ENCODE results near the gene CCDC3.

Gene CCDC3

GRCh38 chr10:13001041-13001886 lies at the start of gene CCDC3:
TSS of gene CCDC3 (minus strand) at chr10:13001713. CDS start at chr10:13001570, 143 bp downstream.
- TF ChIP-seq CTCF (IDR thresholded peaks at IDR 0.05) (no peak), ZFX (IDR thresholded peaks at IDR 0.05; ENCODE audit: borderline replicate concordance) (no peak)
- H3K27ac ChIP-seq: no peak within 1 kb of the TSS

DNA sequence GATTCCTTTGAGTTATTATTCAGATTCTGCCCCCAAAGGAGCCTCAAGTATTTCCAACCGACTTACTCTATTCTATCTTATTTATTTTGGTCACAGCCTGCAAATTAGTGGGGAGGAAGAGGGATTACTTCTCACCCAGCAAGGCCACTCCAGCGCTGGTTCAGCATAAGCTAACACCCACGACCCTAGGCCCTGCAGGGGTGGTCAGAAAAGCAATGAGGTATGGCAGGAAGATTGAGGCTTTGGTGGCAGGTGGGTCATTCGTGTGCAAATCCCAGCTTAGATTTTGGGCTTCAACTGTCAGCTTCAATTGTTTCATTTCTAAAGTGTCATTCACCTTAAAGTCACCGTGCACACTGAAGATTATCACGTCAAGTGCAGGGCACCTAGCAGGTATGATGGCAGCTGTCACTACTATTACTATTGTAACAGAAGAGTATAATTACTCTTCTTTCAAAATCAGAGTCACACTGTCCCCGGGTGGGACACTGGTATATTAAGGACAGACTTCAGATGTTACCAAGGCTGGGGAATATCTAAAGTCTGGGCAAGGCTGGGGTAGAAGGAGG lies 49.7 kb upstream of the CCDC3 start:
- TF ChIP-seq CTCF (IDR thresholded peaks at IDR 0.05): no peak
- H3K27ac ChIP-seq: no peak overlapping the region

DNA sequence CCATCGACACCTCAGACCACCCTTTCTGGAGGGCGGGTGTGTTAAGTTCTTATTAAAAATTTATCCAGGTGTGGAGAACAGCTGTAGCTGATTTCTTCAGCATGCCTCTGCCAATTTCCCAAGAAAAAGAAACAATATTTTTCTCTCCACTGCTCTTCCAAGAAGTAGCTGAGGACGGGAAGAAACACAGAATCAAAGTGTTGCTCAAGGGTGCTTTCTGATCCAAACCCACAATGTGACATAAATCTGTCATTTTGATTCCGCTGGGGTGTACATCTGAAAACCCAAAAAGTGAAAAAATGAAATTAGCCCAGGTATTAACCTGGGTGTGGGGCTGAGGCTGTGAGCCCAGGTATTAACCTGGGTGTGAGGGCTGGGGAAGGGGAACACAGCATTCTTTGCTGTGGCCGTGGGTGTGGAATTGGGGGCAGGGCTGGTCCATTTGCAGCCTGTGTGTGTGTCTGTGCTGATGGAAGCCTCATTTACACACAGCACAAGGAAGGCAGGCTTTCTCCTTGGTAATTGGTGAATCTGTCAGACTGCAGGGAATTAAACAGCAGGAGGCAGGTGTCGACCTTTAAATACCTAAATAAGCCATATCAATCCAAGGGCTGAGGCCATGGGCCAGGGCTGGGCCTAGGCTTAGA lies 48.4 kb upstream of the CCDC3 start:
- no peak for TF ChIP-seq ZFX (IDR thresholded peaks at IDR 0.05; ENCODE audit: borderline replicate concordance)
- TF ChIP-seq CTCF (IDR thresholded peaks at IDR 0.05): no peak
- no peak overlapping the region for H3K27ac ChIP-seq

GRCh38 chr10:13048762-13049161 lies 47.2 kb upstream of the CCDC3 start:
- TF ChIP-seq CTCF (IDR thresholded peaks at IDR 0.05): no peak
- TF ChIP-seq ZFX (IDR thresholded peaks at IDR 0.05; ENCODE audit: borderline replicate concordance): no peak
- no peak overlapping the region for H3K27ac ChIP-seq

DNA sequence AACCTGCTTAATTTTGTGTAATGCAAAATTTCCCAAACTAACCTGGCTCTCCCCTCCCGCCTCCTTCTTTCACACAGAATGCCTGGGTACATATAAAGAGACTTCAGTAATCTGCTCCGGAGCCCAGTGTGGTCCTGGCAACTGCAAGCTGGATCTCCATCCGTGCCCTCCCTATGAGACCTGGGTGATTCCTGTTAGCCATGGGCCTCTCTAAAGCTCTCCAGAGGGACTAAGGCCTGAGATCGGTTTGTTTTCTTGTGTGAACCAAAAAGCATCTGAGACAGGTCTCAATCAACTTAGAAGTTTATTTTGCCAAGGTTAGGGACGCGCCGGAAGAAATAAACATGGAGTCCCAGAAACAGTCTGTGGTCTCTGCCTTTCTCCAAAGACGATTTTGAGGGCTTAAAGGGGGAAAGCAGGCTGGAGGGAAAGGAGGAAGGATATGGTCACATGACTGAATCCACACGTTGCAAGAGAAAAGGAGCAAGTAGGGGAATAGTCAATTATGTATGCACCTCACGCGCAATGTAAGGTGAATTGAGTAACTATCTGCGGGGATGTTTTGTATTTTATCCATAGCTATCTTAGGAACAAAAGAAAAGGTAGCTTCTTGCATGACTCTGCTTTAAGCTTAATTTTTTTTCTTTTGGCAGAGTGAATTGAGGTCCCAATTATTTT lies 46.2 kb upstream of the CCDC3 start:
- TF ChIP-seq ZFX (IDR thresholded peaks at IDR 0.05; ENCODE audit: borderline replicate concordance) (no peak), CTCF (IDR thresholded peaks at IDR 0.05) (no peak)
- H3K27ac ChIP-seq: no peak overlapping the region

GRCh38 chr10:13046851-13047528 lies 45.5 kb upstream of the CCDC3 start:
- no peak overlapping the region for H3K27ac ChIP-seq
- no peak for TF ChIP-seq CTCF (IDR thresholded peaks at IDR 0.05)
- no peak for TF ChIP-seq ZFX (IDR thresholded peaks at IDR 0.05; ENCODE audit: borderline replicate concordance)
